A549 (cell line): ENCODE results near the gene ZNF501. TPM values are rescaled to one million over a fixed set of nuclear protein-coding genes. Genes with fewer than 3 reads are reported as not detected.

Experiments used
- ATAC-seq, 2 experiments: fragments of 200-7000 bp in 1 of 2; fragments of >200 bp in 1 of 2; cut with Nextera tagmentation in 1 of 2; cut with Tn5 transposase in 1 of 2; 3 replicates each; pipeline versions ENCODE4 v1.8.0 to v1.9.1; 2018 to 2020; ENCODE audit warnings: mild to moderate bottlenecking in 1 of 2, moderate library complexity in 1 of 2
- CTCF ChIA-PET: fragments of 300-600 bp; sonication (Branson Sonifier 250); formaldehyde crosslinking; extraction: SDS; loops from one replicate; lab custom pipeline; 2021; ENCODE audit warnings: antibody characterized with exemption, inconsistent platforms; lab: Yijun Ruan, JAX
- POLR2A ChIA-PET: fragments of 350-600 bp; formaldehyde crosslinking; extraction: SDS; loops from one replicate; lab custom pipeline; 2021; ENCODE audit warnings: antibody characterized with exemption, inconsistent platforms; lab: Yijun Ruan, JAX
- DNase-seq, 2 experiments: peaks; one replicate each; pipeline versions ENCODE4 v3.0.0 to v3.0.0-alpha.2; 2011 to 2016; ENCODE audit warnings: low read depth in 1 of 2, low spot score in 1 of 2
- FAIRE-seq: peaks from 2 replicates; lab custom pipeline; 2011; peaks lifted over from hg19 to GRCh38; lab: Jason Lieb, UNC
- H3K27ac ChIP-seq, 2 experiments: fragments of >200 bp; sonication (Bioruptor Twin); formaldehyde crosslinking; 3 replicates each; pipeline ENCODE4 v1.5.1; 2016 to 2017
- H3K4me1 ChIP-seq: fragments of >200 bp; sonication (Bioruptor Twin); formaldehyde crosslinking; 3 replicates; pipeline ENCODE4 v1.6.1; 2016
- H3K4me2 ChIP-seq: fragments of >200 bp; sonication (Bioruptor Twin); formaldehyde crosslinking; 3 replicates; pipeline ENCODE4 v1.6.1; 2016
- H3K4me3 ChIP-seq: fragments of >200 bp; sonication (Bioruptor Twin); formaldehyde crosslinking; 3 replicates; pipeline ENCODE4 v1.5.1; 2016
- H3K9me3 ChIP-seq: fragments of >200 bp; sonication (Bioruptor Twin); formaldehyde crosslinking; 3 replicates; pipeline ENCODE4 v1.6.1; 2016
- ATOH8 ChIP-seq: fragments of 250-450 bp; sonication (Bioruptor Pico); IDR thresholded peaks from 2 replicates; pipeline ENCODE4 v1.5.0; 2020; ENCODE audit warnings: low read depth, mild to moderate bottlenecking, moderate library complexity
- BCL3 ChIP-seq: fragments of >200 bp; sonication (Bioruptor Twin); formaldehyde crosslinking; IDR thresholded peaks from 3 replicates; pipeline ENCODE4 v1.6.1; 2016
- BHLHE40 ChIP-seq: IDR thresholded peaks from 2 replicates; pipeline ENCODE4 v1.6.1; 2012; ENCODE audit warnings: low read depth, low read length, inconsistent platforms
- CBX8 ChIP-seq: fragments of 200-600 bp; sonication (generic); IDR thresholded peaks from 2 replicates; pipeline ENCODE4 v1.6.1; 2016
- CHD2 ChIP-seq: fragments of 150-350 bp; IDR thresholded peaks from 2 replicates; pipeline ENCODE4 v1.6.1; 2014; ENCODE audit warnings: low read length; ENCODE audit not compliant: partially characterized antibody
- EHF ChIP-seq: fragments of 250-450 bp; sonication (Bioruptor Pico); IDR thresholded peaks from 2 replicates; pipeline ENCODE4 v1.5.0; 2020; ENCODE audit warnings: mild to moderate bottlenecking
- FOSL2 ChIP-seq, 2 experiments: fragments of 450-650 bp in 1 of 2; fragments of >200 bp in 1 of 2; sonication (Bioruptor Twin) in 1 of 2; formaldehyde crosslinking; IDR thresholded peaks; 2 replicates each; pipeline versions ENCODE4 v1.5.0 to v1.6.1; 2016 to 2020; ENCODE audit warnings: mild to moderate bottlenecking in 1 of 2, moderate library complexity in 1 of 2
- GATA3 ChIP-seq: IDR thresholded peaks from 2 replicates; pipeline ENCODE4 v1.6.1; 2012; ENCODE audit warnings: borderline replicate concordance
- HDAC2 ChIP-seq: fragments of 200-600 bp; sonication (generic); IDR thresholded peaks from 2 replicates; pipeline ENCODE4 v1.6.1; 2016
- KDM1A ChIP-seq: fragments of 200-600 bp; sonication (generic); IDR thresholded peaks from 2 replicates; pipeline ENCODE4 v1.6.1; 2016; ENCODE audit warnings: low read depth, mild to moderate bottlenecking
- KDM5A ChIP-seq: fragments of 200-600 bp; sonication (generic); IDR thresholded peaks from 2 replicates; pipeline ENCODE4 v1.6.1; 2016; ENCODE audit warnings: antibody characterized with exemption, mild to moderate bottlenecking
- MAFK ChIP-seq: fragments of 450-650 bp; IDR thresholded peaks from 2 replicates; pipeline ENCODE4 v1.6.1; 2014; ENCODE audit not compliant: partially characterized antibody
- MYC ChIP-seq: IDR thresholded peaks from 2 replicates; pipeline ENCODE4 v1.6.1; 2012; ENCODE audit warnings: mild to moderate bottlenecking, inconsistent platforms, low read length, improper control_type of control experiment, borderline replicate concordance
- NFE2L2 ChIP-seq: fragments of 150-350 bp; conservative IDR thresholded peaks from 2 replicates; pipeline ENCODE4 v1.6.1; 2014; ENCODE audit warnings: low read length
- NPAS2 ChIP-seq: fragments of 250-450 bp; sonication (Bioruptor Pico); IDR thresholded peaks from 2 replicates; pipeline ENCODE4 v1.8.0; 2022; ENCODE audit warnings: mild to moderate bottlenecking, moderate library complexity, borderline replicate concordance
- PBX3 ChIP-seq: IDR thresholded peaks from 2 replicates; pipeline ENCODE4 v1.6.1; 2012
- PHF8 ChIP-seq: fragments of 200-600 bp; sonication (generic); IDR thresholded peaks from 2 replicates; pipeline ENCODE4 v1.6.1; 2016; ENCODE audit warnings: low read depth, mild to moderate bottlenecking, antibody characterized with exemption, moderate library complexity, borderline replicate concordance
- REST ChIP-seq: fragments of 200-600 bp; sonication (generic); IDR thresholded peaks from 2 replicates; pipeline ENCODE4 v1.6.1; 2016; ENCODE audit warnings: antibody characterized with exemption, mild to moderate bottlenecking, moderate library complexity
- RFX5 ChIP-seq: fragments of 450-650 bp; IDR thresholded peaks from 2 replicates; pipeline ENCODE4 v1.7.1; 2014; ENCODE audit warnings: antibody characterized with exemption, mild to moderate bottlenecking, moderate library complexity
- SMC3 ChIP-seq: fragments of >200 bp; sonication (Bioruptor Twin); formaldehyde crosslinking; IDR thresholded peaks from 3 replicates; pipeline ENCODE4 v1.6.1; 2018; ENCODE audit warnings: inconsistent platforms
- SREBF2 ChIP-seq: fragments of 450-650 bp; IDR thresholded peaks from 2 replicates; pipeline ENCODE4 v1.6.1; 2014; ENCODE audit warnings: mild to moderate bottlenecking, moderate library complexity
- TFCP2L1 ChIP-seq: fragments of 250-450 bp; sonication (Bioruptor Pico); IDR thresholded peaks from 2 replicates; pipeline ENCODE4 v1.5.0; 2021; ENCODE audit warnings: mild to moderate bottlenecking
- ZC3H11A ChIP-seq: fragments of 450-650 bp; IDR thresholded peaks from 2 replicates; pipeline ENCODE4 v1.6.1; 2014; ENCODE audit warnings: antibody characterized with exemption, mild to moderate bottlenecking
- WGBS: methylation state at CpG from one replicate; pipeline ENCODE4 v1.1.6; 2017; ENCODE audit errors: missing lambda C conversion rate; 5-methylcytosine and 5-hydroxymethylcytosine counted together
- polyA plus RNA-seq, 4 experiments: library from polyadenylated mRNA; depleted of rRNA in 3 of 4; stranded (reverse); fragments of >200 nt; fragmentation: RNase III in 1 of 4; extraction: RNeasy Plus Mini Kit Qiagen cat#74134 plus additional on column Dnase treatment in 1 of 4; gene quantifications; 2 replicates in 3 of 4; 3 replicates in 1 of 4; pipeline ENCODE4 v1.2.3, GENCODE V29; 2011 to 2017

The ZNF501 gene
- polyA plus RNA-seq, 2 of the 4 experiments (the other 2 are of a cell fraction), result 0.03 to 0.09 TPM

- TF ChIP-seq REST (no peak), ZC3H11A (no peak), MAFK (no peak), NFE2L2 (no peak), SREBF2 (no peak), EHF (CRISPR knock-in tag) (no peak), TFCP2L1 (CRISPR knock-in tag) (no peak)
Observed at GRCh38 chr3:44764248-44764647, 34.8 kb downstream of the ZNF501 start (continued).

GRCh38 chr3:44771424-44772098 lies 42.1 kb downstream of the ZNF501 start:
- WGBS, result 95% methylated on average over 1 of the region's 1 CpG
- ChIA-PET POLR2A (no interaction called here), CTCF (no interaction called here)
- ATAC-seq, result no peak
- TF ChIP-seq KDM1A, result no peak
- TF ChIP-seq CBX8, result no peak
- TF ChIP-seq BHLHE40, result no peak
- peak; percentile 55 for TF ChIP-seq MAFK
- DNase-seq, result no peak
- no peak overlapping the region for H3K4me3 ChIP-seq
- H3K9me3 ChIP-seq, result peaks cover 20% of the 10 kb centered on the region
- FAIRE-seq, result no peak
- no peak overlapping the region for H3K4me2 ChIP-seq
- no peaks in the 10 kb centered on the region for H3K4me1 ChIP-seq
- no peak overlapping the region for H3K27ac ChIP-seq

GRCh38 chr3:44772099-44772442 lies 42.6 kb downstream of the ZNF501 start:
- H3K27ac ChIP-seq, result no peak overlapping the region
- CTCF ChIA-PET, result no interaction called here
- DNase-seq, result no peak
- H3K4me3 ChIP-seq, result no peak overlapping the region
- H3K4me2 ChIP-seq, result no peak overlapping the region
- ATAC-seq, result no peak
- POLR2A ChIA-PET, result no interaction called here
- H3K4me1 ChIP-seq, result no peaks in the 10 kb centered on the region
- no peak for FAIRE-seq
- WGBS, result 93% methylated on average over 1 of the region's 1 CpG
- peaks cover 20% of the 10 kb centered on the region for H3K9me3 ChIP-seq
- no peak for TF ChIP-seq PBX3

GRCh38 chr3:44782891-44783290 lies 53.5 kb downstream of the ZNF501 start:
- Histone ChIP-seq H3K4me2 (no peak overlapping the region), H3K27ac (no peak overlapping the region), H3K4me1 (no peaks in the 10 kb centered on the region), H3K9me3 (no peaks in the 10 kb centered on the region), H3K4me3 (no peak overlapping the region)
- WGBS, result 97% methylated on average over 4 of the region's 4 CpGs
- TF ChIP-seq NPAS2 (no peak), CHD2 (no peak), PHF8 (no peak), RFX5 (no peak), ATOH8 (CRISPR knock-in tag) (no peak), GATA3 (no peak), KDM5A (no peak), REST (no peak), MYC (no peak), FOSL2 (IDR thresholded peaks at IDR 0.05) (no peak), FOSL2 (CRISPR knock-in tag; IDR thresholded peaks at IDR 0.05) (no peak), HDAC2 (no peak), SMC3 (no peak), BCL3 (no peak)
- ATAC-seq (no peak), FAIRE-seq (no peak), DNase-seq (no peak)
- POLR2A ChIA-PET, result no interaction called here
- CTCF ChIA-PET, result no interaction called here
